Measurements from ENCODE around the gene ITGB3BP.
"Not testable (repeated sequence)": the region's sequence is repeated elsewhere in the genome, so short reads cannot be mapped to it uniquely, and the experiment has no call there.

Gene ITGB3BP

GRCh38 chr1:63501256-63501655 is 21.8 kb downstream of the ITGB3BP start:
- no peak for DNase-seq

DNA sequence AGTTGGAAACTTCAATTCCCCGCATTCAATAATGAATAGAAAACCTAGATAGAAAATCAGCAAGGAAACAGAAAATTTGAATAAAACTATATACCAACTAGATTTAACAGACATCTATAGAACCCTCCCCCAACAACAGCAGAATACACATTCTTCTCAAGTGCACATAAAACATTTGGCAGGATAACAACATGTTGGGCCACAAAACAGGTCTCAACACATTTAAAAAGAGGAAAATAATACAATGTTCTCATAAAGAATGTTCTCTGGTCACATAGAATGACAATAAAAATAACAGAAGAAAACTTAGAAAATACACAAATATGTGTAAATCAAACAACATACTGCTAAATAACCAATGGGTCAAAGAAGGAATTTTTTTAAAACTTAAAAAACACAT is 24.9 kb downstream of the ITGB3BP start:
- no peak for DNase-seq

DNA sequence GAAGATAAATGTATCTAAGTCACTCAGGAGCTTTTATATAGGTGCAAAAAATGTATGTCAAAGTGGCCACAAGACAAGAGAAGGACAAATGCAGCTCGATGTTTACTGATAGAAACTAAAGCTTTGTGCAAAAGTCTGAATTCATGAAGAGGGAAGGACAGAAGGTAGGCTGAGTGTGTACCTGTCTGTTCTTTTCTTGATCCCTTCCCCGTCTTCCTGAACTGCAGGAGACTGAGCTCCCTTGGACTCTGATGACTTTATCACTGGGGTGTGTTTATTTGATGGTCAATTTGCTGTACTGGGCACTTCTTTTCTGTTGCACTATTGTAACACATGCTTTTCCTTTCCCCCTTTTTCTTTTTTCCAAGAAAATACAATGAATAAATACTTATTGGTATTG is 25.4 kb downstream of the ITGB3BP start:
- no peak for DNase-seq

- no peak for DNase-seq
Observed at GRCh38 chr1:63487336-63488065, 35.5 kb downstream of the ITGB3BP start.

DNA sequence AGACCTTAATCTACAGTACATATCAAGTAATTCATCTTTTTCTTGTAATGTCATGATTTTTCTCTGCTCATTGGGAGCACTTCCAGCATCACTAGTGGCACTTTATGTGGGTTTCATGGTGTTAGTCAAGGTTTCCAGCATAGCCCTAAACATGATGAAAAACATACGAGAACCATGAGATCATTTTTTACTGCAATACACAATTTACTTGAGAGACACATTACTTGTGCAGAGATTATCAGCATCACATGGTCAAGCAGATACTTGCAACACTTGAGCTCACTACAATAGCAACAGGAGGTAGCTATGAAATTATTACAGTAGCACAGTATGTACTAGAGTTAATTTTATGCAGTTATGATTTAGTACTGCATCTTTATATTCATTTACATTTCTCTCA is 36.4 kb downstream of the ITGB3BP start:
- no peak for DNase-seq

DNA sequence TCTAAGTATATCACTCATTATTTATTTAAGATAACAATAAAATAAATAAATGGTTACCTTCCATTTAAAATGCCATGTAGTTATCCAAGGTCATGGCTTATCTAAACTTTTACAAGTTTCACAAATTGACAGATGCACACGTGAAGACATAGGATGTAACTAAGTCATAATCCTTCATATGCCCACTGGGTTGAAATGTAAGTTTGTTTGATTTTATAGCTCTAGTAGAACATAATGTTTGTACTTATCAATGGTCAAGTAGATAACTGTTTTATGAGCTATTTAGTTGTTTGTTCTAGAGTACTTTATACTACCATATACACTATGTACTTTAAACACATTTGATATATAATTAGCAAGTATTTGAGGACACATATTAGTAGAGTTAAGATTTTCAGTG is 43.0 kb downstream of the ITGB3BP start:
- no peak for DNase-seq

DNA sequence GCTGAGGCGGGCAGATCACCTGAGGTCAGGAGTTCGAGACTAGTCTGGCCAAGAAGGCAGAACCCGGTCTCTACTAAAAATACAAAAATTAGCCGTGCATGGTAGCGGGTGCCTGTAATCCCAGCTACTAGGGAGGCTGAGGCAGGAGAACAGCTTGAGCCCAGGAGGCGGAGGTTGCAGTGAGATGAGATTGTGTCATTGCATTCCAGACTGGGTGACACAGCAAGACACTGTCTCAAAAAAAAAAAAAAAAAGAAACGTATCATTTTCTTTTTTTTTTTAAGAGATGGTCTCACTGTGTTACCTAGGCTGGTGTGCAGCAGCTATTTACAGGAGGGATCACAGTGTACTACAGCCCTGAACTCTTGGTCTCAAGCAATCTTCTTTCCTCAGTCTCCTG is 47.3 kb downstream of the ITGB3BP start:
- DNase-seq, result no peak

- not testable (repeated sequence) for DNase-seq
Observed at GRCh38 chr1:63468683-63469082, 54.3 kb downstream of the ITGB3BP start.

- no peak for DNase-seq
Observed at GRCh38 chr1:63466759-63467158, 56.3 kb downstream of the ITGB3BP start.

DNA sequence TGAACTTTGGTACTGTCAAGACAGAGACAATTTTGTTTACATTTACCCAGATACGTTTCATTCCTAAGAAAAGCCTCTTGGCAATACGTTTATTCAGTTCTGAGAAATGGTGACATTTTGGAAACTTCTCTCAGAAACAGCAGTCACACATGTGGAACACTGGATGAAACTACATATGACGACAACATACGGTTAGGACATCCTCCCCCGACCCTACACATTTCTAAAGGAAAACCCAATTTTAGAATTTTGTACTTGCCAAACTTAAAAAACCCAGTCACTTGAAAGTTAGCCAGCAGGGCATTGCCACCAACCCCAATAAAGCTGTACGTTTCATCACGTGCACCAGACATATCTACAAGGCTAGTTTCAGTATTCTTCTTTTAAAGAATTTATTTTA is 56.8 kb downstream of the ITGB3BP start:
- no peak for DNase-seq

- DNase-seq, result no peak
Observed at GRCh38 chr1:63463248-63463647, 59.8 kb downstream of the ITGB3BP start.

DNA sequence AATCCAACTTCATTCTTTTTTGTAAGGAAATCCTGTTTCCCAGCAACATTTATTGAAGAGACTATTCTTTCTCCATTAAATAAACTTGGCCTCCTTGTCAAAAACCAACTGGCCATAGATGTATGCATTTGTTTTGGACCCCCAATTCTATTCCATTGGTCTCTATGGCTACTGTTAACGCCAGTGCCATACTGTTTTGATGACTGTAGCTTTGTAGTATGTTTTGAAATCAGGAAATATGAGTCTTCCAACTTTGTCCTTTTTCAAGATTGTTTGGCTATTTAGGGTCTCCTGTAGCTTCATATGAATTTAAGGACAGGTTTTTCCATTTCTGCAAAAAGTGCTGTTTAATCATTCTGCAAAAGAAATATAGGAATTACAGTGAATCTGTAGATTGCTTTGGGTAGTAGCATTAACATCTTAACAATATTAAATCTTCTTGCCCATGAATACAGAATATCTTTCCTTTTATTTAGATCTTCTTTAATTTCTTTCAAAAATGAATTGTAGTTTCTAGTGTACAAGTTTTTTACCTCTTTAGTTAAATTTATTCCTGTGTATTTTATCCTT is 61.3 kb downstream of the ITGB3BP start:
- no peak for DNase-seq

DNA sequence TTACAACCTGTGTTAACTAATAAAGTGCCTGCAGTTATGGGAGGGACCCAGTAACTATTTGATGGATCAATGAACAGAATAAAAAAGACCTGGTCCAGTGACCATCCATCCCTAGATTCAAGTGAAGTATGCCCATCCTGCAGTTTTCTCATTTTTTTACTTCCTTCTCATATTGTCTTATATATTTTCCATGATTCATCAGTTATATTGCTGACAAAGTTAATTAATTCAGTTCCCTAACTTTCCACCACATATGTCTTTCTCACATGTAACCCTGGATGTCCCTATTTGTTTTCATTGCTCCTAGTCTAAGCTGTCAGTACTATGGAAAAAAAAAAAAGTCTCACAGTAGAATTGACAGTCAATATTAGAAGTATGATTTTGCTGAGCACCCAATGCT is 64.3 kb downstream of the ITGB3BP start:
- DNase-seq, result no peak

- no peak for DNase-seq
Observed at GRCh38 chr1:63454269-63454668, 68.8 kb downstream of the ITGB3BP start.

DNA sequence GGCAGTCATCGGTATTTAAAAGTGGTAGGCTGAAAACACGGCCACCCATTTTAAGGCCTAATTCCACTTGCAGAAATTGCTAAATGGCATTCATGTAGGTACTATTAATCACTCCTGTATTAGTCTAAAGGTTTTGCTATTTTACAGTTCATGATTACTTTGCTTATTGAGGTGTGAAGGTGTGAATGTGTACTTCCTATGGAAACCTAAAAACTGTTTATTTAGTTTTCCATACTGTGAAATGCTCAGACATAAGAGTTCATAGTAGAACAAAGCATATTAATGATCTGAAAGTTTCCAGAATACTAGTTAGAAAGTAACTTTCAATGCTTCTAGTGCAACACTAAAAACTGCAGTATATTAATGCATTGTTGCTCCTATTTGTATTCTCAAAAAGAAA is 69.8 kb downstream of the ITGB3BP start:
- no peak for DNase-seq

GRCh38 chr1:63450416-63450815 is 72.6 kb downstream of the ITGB3BP start:
- no peak for DNase-seq

GRCh38 chr1:63448731-63449246 is 74.2 kb downstream of the ITGB3BP start:
- no peak for DNase-seq

DNA sequence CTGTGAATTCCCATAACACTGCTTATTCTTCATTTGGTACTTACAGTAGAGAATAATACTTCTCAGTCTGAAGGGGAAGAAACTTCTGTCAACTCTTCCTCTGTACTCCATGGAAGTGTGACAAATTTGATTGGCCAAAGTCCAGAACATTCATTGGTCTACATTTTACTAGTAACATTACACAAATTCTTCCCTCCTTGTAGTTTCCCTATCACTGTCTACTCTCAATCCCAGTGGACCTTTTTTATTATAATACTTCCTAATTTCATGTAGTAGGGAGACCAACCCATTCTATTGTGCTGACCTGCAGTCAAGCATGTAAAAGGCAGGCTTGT is 80.9 kb downstream of the ITGB3BP start:
- DNase-seq, result no peak

- no peak for DNase-seq
Observed at GRCh38 chr1:63435161-63435560, 87.9 kb downstream of the ITGB3BP start.

DNA sequence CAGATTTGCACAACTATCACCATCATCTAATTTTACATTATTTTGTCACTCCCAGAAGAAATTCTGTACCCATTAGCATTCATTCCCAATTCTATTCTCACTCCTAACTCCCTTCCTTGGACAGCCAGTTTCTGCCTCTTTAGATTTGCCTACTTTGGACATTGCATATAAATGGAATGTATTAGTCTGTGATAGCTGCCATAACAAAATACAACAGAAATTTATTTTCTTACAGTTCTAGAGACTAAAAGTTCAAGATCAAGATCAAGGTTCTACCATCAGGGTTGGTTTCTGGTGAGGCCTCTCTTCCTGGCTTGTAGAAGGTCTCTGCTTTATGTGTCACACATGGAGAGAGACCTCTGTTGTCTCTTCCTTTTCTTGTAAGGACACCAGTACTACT is 93.7 kb downstream of the ITGB3BP start:
- DNase-seq, result no peak

- no peak for DNase-seq
Observed at GRCh38 chr1:63428815-63429214, 94.2 kb downstream of the ITGB3BP start.

- DNase-seq, result no peak
Observed at GRCh38 chr1:63423649-63424048, 99.4 kb downstream of the ITGB3BP start.

DNA sequence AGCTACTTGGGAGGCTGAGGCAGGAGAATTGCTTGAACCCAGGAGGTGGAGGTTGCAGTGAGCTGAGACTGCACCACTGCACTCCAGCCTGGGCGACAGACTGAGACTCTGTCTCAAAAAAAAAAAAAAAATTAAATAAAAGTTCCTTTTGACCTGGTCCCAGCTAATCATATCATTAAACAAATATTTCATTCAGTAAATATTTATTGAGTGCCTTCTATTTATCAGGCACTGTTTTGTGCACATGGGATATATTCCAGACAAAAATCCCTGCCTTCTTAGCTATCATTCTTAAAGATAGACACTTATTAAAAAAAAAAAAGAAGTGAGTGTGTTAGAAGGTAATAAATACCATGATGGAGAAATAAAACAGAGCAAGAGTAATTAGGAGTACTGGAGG is 102.3 kb downstream of the ITGB3BP start:
- DNase-seq, result not testable (repeated sequence)

DNA sequence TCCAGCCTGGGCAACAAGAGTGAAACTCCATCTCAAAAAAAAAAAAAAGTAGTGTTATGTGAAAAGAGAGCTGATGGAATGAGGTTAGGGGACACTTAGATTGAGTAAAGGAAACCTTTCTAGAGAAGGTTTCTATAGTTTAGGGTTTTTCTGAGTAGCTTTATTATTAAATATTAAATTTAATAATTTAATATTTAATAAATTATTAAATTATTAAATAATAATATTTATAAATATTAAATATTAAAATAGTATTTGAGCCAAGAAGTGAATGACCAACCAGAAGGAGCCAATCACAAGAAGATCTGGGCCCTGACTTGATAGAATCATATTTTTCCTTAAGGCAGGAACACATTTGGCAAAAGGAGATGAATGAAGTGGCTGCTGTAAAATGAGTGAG is 104.9 kb downstream of the ITGB3BP start:
- DNase-seq, result no peak

Measured in stimulated activated CD8-positive, alpha-beta memory T cell treated with anti-CD3 and anti-CD28 coated beads, Interleukin-4, amount 100 ng/mL, for 48 hours (primary cell).